ENCODE measurements around the gene RET. TPM values are rescaled to one million over a fixed set of nuclear protein-coding genes. Genes with fewer than 3 reads are reported as not detected.
"Not testable (repeated sequence)": the region's sequence is repeated elsewhere in the genome, so short reads cannot be mapped to it uniquely, and the experiment has no call there.

Gene RET
- total RNA-seq, 1 experiment from 2014 or later = 0.02 TPM

DNA sequence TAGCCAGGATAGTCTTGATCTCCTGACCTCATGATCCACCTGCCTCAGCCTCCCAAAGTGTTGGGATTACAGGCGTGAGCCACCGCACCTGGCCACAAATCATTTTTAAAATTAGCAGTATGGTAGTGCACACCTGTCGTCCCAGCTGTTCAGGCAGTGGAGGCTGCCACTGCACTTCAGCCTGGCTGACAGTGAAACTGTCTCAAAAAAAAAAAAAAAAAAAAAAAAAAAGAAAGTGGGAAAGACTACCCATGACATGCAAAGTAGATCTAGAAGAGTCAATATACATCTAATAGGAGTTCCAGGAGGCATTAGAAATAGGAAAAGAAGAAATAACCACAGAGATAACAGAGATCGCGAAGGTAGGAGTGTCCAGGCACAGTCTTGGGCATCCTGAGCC lies 64.6 kb downstream of the RET start:
- H3K27ac ChIP-seq = no peak overlapping the region
- DNase-seq = peak in 1 of 2 experiments; percentile 8
- H3K36me3 ChIP-seq = no peaks in the 10 kb centered on the region
- H3K27me3 ChIP-seq = no peaks in the 10 kb centered on the region
- no peaks in the 10 kb centered on the region for H3K9me3 ChIP-seq (replicated peaks)
- H3K4me3 ChIP-seq = no peak overlapping the region
- H3K4me1 ChIP-seq = no peaks in the 10 kb centered on the region

DNA sequence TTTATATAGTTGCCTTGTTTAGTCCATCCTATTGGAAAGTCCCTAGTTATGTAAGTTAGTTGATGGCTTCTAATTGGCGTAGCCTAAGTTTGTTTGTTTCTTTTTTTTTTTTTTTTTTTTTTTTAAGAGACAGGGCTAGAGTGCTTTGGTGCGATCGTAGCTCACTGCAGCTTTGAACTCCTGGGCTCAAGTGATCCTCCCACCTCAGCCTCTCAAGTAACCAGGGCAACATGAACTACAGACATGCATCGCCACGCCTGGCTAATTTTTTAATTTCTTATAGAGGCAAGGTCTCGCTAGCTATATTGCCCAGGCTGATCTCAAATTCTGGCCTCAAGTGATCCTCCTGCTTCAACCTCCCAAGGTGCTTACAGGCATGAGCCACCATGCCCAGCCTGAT lies 68.4 kb downstream of the RET start:
- H3K9me3 ChIP-seq (replicated peaks) = no peaks in the 10 kb centered on the region
- no peak overlapping the region for H3K4me3 ChIP-seq
- H3K4me1 ChIP-seq = no peaks in the 10 kb centered on the region
- H3K27me3 ChIP-seq = no peaks in the 10 kb centered on the region
- H3K36me3 ChIP-seq = no peaks in the 10 kb centered on the region
- no peak overlapping the region for H3K27ac ChIP-seq
- DNase-seq = no peak

DNA sequence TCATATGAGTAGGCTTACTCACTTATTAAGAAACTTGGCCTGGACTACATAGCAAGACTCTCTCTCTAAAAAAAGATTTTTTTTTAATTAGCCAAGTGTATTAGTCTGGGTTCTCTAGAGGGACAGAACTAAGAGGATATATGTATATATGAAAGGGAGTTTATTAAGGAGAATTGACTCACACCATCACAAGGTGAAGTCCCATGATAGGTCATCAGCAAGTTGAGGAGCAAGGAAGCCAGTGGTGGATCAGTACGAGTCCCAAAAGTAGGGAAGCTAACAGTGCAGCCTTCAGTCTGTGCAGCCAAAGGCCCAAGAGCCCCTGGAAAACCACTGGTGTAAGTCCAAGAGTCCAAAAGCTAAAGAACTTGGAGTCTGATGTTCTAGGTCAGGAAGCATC lies 69.1 kb downstream of the RET start:
- H3K27ac ChIP-seq = not testable (repeated sequence)

DNA sequence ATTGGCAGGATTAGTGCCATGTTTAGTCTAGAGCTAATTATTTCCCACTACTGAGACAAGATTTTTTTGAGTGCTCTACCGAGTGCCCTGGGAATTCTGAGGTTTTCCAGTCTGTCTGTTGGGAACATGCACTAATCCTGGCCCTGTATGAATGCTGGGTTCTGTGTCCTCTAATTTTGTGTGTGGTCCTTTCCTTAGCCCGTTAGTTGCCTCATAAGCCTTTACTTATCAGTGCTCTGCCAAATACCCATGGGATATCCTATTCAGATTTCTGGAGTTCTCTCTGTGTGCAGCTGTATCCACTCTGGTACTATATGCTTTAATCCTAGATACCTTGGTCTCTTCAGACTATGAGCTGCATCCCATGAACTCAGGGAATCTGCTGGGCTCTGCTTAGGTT lies 74.5 kb downstream of the RET start:
- H3K9me3 ChIP-seq (replicated peaks) = no peaks in the 10 kb centered on the region
- H3K27ac ChIP-seq = no peak overlapping the region
- peak; percentile 32 to 66 for DNase-seq
- H3K4me1 ChIP-seq = no peaks in the 10 kb centered on the region
- no peaks in the 10 kb centered on the region for H3K36me3 ChIP-seq
- H3K4me3 ChIP-seq = no peak overlapping the region
- no peaks in the 10 kb centered on the region for H3K27me3 ChIP-seq

More for the DNA sequence above, 69.1 kb downstream of the RET start:
- H3K27me3 ChIP-seq; DNase-seq; H3K9me3 ChIP-seq (replicated peaks); H3K36me3 ChIP-seq; H3K4me3 ChIP-seq; H3K4me1 ChIP-seq: not testable (repeated sequence)

DNA sequence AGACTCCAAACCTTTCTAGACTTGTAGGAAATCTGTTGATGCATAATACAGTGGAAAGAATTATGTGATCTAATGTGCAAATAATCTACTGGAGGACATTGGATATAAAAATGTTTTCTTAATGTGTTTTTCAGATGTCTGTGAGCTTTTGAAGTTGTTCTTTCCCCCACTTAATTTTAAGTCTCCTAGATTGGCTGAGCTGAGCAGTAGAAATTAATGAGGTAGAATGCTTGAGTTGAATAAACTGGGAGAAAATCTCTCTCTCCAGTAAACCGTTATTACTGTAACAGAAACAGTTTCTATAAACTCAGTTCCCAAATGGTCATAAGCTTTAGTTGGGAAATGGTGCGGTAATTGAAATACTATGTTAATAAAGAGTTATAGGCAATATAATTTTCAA lies 77.0 kb downstream of the RET start:
- no peak for DNase-seq
- H3K27me3 ChIP-seq = no peaks in the 10 kb centered on the region
- no peaks in the 10 kb centered on the region for H3K4me1 ChIP-seq
- H3K4me3 ChIP-seq = no peak overlapping the region
- H3K27ac ChIP-seq = no peak overlapping the region
- H3K36me3 ChIP-seq = no peaks in the 10 kb centered on the region
- no peaks in the 10 kb centered on the region for H3K9me3 ChIP-seq (replicated peaks)

DNA sequence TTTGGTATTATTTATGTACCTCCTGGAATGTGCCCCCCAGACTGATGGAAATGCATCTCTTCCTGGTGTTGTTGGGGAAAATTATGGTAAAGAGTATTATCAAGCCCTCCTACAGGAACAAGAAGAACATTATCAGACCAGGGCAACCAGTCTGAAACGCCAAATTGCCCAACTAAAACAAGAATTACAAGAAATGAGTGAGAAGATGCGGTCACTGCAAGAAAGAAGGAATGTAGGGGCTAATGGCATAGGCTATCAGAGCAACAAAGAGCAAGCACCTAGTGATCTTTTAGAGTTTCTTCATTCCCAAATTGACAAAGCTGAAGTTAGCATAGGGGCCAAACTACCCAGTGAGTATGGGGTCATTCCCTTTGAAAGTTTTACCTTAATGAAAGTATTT lies 78.4 kb downstream of the RET start:
- Histone ChIP-seq H3K4me3 (no peak overlapping the region), H3K36me3 (no peaks in the 10 kb centered on the region), H3K9me3 (replicated peaks) (no peaks in the 10 kb centered on the region), H3K27ac (no peak overlapping the region), H3K27me3 (no peaks in the 10 kb centered on the region), H3K4me1 (no peaks in the 10 kb centered on the region)
- no peak for DNase-seq

DNA sequence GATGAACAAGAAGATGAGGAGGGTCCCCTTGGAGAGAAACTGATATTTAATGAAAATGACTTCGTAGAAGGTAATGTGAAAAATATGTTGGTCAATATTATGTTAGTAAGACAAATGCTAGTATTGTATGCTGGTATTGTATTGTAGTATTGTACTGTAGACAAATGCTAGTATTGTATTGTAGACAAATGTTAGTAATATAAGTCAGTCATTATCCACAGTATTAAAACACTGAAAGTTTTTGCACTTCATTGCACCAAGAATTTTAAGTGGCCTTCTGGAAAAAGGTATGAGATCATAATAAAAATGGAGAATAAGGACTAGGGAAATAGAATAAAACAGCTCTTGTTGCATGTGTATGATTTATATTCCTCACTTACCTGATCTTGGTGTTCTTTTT lies 78.9 kb downstream of the RET start:
- H3K9me3 ChIP-seq (replicated peaks) = no peaks in the 10 kb centered on the region
- H3K27ac ChIP-seq = no peak overlapping the region

DNA sequence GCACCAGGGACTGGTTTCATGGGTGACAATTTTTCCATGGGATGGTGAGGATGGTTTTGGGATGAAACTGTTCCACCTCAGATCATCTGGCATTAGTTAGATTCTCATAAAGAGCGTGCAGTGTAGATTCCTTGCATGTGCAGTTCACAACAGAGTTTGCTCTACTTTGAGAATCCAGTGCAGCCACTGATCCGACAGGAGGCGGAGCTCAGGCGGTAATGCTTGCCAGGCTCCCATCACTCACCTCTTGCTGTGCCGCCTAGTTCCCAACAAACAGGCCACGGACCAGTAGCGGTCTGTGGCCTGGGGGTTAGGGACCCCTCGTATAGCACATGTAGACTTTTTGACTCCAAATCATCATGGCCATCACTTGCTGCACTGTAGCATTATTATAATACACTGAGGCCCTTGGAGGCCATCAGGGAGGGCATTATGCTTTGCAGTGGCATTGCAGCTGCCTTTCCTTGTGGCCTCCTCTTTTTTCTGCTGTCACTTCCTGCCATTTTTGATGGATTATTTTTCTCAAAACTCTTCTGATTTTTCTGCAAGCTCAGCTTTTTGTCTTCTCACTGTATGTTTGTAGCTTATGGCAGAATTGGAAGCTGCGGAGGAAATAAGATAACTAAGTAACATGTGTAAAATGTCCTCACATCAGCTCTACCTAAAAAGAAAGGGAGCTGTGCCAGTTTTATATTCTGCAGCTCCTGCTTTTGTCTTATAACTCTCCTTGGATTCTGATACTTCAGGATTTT lies 79.9 kb downstream of the RET start:
- Histone ChIP-seq H3K4me1 (no peaks in the 10 kb centered on the region), H3K9me3 (replicated peaks) (no peaks in the 10 kb centered on the region), H3K27ac (no peak overlapping the region), H3K27me3 (no peaks in the 10 kb centered on the region), H3K4me3 (no peak overlapping the region), H3K36me3 (no peaks in the 10 kb centered on the region)
- no peak for DNase-seq

More for the DNA sequence above, 78.9 kb downstream of the RET start:
- no peaks in the 10 kb centered on the region for H3K4me1 ChIP-seq
- no peak overlapping the region for H3K4me3 ChIP-seq
- no peaks in the 10 kb centered on the region for H3K36me3 ChIP-seq
- H3K27me3 ChIP-seq = no peaks in the 10 kb centered on the region
- no peak for DNase-seq

DNA sequence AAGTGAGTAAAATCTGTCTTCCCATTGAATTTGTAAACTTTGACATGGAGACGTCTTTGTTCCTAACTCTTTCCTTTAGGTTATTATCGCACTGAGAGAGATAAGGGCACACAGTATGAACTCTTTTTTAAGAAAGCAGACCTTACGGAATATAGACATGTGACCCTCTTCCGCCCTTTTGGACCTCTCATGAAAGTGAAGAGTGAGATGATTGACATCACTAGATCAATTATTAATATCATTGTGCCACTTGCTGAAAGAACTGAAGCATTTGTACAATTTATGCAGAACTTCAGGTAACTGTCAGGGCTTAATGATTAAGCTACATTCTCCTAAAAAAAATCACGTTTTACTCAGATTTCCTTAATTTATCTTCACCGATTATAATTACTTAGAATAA lies 81.8 kb downstream of the RET start:
- Histone ChIP-seq H3K4me3 (no peak overlapping the region), H3K4me1 (no peaks in the 10 kb centered on the region), H3K27ac (no peak overlapping the region), H3K36me3 (no peaks in the 10 kb centered on the region), H3K9me3 (replicated peaks) (no peaks in the 10 kb centered on the region), H3K27me3 (no peaks in the 10 kb centered on the region)
- no peak for DNase-seq

DNA sequence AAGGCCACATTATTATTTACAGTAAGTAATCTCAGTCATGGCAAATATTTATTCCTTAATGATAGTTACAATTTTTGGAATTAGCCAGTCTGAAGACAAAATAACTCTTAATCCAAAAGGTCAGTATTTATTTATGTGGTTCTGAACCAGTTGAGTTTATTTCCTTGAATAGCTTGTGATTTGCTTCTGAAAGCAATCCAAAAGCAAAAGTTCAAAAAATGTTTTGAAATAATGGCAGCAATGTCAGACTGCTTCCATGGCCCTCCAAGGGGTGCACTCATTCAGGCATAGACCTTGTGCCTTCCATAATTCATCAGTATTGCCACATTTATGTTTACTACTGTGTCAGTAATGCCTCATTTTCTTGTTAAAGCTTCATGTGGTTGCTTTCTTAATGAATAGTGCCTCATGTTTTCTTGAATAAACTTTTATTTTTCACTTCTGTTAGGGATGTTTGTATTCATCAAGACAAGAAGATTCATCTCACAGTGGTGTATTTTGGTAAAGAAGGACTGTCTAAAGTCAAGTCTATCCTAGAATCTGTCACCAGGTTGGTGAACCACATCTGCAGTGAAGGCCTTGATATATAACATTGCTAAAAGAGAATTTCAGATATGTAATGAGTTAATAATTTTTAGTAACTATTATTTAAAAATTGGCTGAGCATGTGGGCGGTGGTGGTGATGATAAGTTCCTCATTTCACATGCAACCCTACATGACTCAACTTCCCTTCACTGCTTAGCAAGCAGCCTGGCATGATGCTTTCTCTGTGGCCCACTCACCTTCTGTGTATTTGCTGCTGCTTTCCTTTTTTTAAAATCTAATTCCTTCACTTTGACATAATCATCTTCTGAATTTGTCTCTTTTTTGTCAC lies 83.4 kb downstream of the RET start:
- Histone ChIP-seq H3K4me3 (no peak overlapping the region), H3K27ac (no peak overlapping the region)

DNA sequence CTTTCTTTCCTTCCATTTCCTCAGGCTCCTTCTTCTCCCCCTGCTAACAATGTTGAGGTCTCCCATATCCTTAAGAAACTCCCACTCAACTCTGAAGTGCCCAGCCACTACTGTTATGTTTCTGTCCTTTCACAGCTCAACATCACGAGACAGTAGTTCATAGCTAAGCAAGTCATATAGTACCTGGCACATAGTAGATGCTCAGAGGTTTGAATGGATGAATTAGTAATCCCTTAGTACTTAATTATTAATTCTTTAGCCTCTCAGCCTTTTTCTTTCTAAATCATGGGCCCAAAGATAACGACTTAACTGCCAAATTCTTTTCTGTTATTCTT lies 84.0 kb downstream of the RET start:
- no peaks in the 10 kb centered on the region for H3K4me1 ChIP-seq
- no peaks in the 10 kb centered on the region for H3K27me3 ChIP-seq
- H3K9me3 ChIP-seq (replicated peaks) = no peaks in the 10 kb centered on the region
- H3K27ac ChIP-seq = no peak overlapping the region
- no peaks in the 10 kb centered on the region for H3K36me3 ChIP-seq
- DNase-seq = no peak
- no peak overlapping the region for H3K4me3 ChIP-seq

More for the DNA sequence above, 83.4 kb downstream of the RET start:
- Histone ChIP-seq H3K27me3 (no peaks in the 10 kb centered on the region), H3K9me3 (replicated peaks) (no peaks in the 10 kb centered on the region), H3K36me3 (no peaks in the 10 kb centered on the region), H3K4me1 (no peaks in the 10 kb centered on the region)
- DNase-seq = no peak

DNA sequence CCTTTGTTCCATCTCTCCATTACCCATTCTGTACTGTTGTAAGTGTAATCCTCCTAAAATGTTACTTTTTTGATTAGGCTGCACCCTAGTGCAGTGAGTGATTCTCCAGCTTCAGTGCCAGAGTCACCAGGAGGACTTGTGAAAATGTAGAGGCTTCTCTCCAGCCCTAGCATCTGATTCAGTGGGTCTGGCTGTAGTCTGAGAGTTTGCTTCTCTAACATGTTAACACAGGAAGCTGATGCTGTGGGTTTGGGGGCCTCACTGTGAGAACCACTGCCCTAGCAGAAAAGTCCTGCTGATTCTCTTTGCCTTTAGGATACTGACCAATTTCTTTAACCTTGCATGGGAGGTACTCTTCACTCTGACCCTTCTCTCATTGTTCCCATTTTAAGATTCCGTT lies 85.7 kb downstream of the RET start:
- Histone ChIP-seq H3K27ac (no peak overlapping the region), H3K27me3 (no peaks in the 10 kb centered on the region), H3K9me3 (replicated peaks) (no peaks in the 10 kb centered on the region), H3K36me3 (no peaks in the 10 kb centered on the region), H3K4me3 (no peak overlapping the region), H3K4me1 (no peaks in the 10 kb centered on the region)
- DNase-seq = no peak

DNA sequence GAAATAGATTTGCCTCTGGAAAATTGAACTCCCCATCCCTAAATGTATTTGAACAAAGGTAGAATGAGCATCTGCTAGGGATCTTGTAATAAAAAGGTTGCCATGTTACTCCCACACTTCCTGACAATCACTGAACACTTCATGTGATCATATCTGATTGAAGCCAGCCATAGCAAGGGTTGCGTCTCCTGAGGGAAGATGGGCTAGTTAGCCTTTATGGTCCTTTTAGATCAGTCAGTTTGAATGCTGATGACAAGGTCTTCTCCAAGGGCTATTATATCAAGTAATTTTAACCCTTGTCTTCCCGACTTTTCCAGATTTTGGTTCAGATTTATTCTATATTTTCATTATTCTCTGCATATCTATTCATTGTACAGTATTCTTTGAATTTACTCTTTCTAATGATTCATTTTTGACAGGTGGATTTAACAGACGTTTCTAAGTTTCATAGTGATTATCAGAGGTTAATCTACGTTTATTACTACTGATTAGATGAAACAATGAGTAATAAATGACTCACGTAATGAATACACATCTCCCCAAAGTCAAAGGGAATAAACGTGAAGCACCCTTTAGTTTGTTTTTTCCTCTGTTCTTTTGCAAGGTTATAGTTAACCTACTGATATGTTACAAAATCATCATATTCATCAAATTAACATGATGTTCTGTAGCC lies 89.5 kb downstream of the RET start:
- DNase-seq = no peak
- Histone ChIP-seq H3K9me3 (replicated peaks) (no peaks in the 10 kb centered on the region), H3K4me3 (no peak overlapping the region), H3K4me1 (no peaks in the 10 kb centered on the region), H3K27ac (no peak overlapping the region), H3K36me3 (no peaks in the 10 kb centered on the region), H3K27me3 (no peaks in the 10 kb centered on the region)

DNA sequence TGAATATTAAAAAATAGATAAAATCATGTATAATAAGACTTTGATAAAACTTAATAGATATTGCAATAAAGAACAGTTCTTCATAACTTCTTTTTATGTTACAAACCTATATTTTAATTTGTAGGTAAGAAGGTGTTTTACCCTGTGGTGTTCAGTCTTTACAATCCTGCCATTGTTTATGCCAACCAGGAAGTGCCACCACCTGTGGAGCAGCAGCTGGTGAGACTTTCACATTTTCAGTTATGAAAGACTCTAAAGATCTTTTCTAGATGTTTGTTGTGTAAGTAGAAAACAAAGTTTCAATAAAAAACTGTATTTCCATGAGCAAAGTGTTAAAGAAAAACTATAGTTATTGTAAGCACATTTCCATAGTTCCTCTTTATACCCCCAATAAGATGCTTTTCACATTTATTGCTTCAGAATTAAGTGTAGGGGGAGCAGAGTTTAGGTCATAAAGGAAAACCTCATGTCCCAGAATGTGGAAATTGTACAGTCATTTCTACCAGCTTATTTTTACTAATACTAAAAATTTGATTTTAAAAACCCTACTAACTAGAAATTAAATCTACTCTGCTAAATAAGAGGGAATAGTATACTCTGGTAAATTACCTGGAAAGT lies 90.1 kb downstream of the RET start:
- DNase-seq = peak in 1 of 2 experiments; percentile 15
- Histone ChIP-seq H3K27me3 (no peaks in the 10 kb centered on the region), H3K4me3 (no peak overlapping the region), H3K36me3 (no peaks in the 10 kb centered on the region), H3K27ac (no peak overlapping the region), H3K9me3 (replicated peaks) (no peaks in the 10 kb centered on the region), H3K4me1 (no peaks in the 10 kb centered on the region)

DNA sequence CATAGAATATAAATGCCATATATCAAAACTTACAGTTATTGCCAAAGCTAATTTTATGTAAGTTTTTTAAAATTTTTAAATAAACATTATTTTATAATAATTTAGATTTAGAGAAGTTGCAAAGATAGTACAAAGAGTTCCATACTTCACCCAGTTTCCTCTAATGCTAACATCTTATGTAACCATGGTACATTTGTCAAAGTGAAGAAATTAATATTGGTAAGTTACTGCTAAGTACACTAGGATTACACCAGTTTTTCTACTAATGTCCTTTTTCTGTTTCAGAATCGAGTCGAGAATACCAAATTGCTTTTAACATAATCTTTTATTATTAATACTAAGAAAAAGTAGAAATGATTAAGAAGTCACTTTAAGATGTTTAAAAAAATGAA lies 90.6 kb downstream of the RET start:
- Histone ChIP-seq H3K27ac (no peak overlapping the region), H3K36me3 (no peaks in the 10 kb centered on the region), H3K9me3 (replicated peaks) (no peaks in the 10 kb centered on the region), H3K27me3 (no peaks in the 10 kb centered on the region), H3K4me1 (no peaks in the 10 kb centered on the region), H3K4me3 (no peak overlapping the region)
- no peak for DNase-seq

Data from SJCRH30 (cell line).